ENCODE data around the gene SRRM2.

SRRM2 gene

GRCh38 chr16:2752035-2752849 is at the start of gene SRRM2:
Gene SRRM2, plus strand, starts transcription at chr16:2752638. Its CDS starts 3,727 bp downstream, at chr16:2756365.
- DNase-seq = peak; percentile 99

GRCh38 chr16:2702871-2703745 is 49.3 kb upstream of the SRRM2 start:
- no peak for DNase-seq

- DNase-seq = no peak
Measured at GRCh38 chr16:2704166-2704982, 48.1 kb upstream of the SRRM2 start.

GRCh38 chr16:2704983-2705275 is 47.5 kb upstream of the SRRM2 start:
- DNase-seq = no peak

DNA sequence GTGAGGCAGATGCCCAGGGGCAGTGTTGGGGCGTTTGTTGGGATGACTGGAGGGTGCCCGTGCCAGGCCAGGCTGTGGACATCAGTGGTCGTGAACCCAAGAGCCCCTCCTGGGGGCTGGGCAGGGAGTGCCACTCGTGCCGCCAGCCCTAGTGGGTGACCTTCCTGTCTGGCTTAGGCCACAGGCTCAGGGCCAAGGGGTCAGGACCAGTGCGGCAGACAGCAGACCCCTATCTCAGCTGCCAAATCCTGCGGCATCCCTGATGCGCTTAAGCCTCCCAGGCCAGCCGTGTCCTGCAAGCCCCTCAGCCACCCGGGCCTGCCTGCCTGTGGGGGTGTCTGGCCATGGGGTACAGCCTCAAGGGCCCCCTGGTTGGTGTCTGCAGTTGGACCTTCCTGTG is 47.1 kb upstream of the SRRM2 start:
- no peak for DNase-seq

DNA sequence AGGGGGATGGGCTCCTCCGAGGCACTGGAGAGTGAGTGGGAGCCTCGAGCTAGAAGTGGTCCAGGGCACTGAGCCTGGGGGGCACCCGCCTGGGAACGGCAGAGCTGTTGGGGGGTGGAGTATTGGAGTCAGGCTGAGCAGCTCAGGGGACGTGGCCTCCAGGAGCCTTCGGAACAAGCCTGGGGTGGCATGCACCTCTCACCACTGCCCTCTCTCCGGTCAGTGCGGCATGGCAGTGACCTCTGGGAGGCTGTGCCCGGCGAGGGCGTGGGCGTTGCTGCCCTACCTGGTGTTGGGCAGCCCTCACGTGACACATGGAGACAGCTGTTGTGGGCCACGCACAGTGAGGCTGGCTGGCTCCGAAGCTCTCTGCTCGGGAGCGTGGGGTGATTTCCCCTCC is 46.4 kb upstream of the SRRM2 start:
- no peak for DNase-seq

DNA sequence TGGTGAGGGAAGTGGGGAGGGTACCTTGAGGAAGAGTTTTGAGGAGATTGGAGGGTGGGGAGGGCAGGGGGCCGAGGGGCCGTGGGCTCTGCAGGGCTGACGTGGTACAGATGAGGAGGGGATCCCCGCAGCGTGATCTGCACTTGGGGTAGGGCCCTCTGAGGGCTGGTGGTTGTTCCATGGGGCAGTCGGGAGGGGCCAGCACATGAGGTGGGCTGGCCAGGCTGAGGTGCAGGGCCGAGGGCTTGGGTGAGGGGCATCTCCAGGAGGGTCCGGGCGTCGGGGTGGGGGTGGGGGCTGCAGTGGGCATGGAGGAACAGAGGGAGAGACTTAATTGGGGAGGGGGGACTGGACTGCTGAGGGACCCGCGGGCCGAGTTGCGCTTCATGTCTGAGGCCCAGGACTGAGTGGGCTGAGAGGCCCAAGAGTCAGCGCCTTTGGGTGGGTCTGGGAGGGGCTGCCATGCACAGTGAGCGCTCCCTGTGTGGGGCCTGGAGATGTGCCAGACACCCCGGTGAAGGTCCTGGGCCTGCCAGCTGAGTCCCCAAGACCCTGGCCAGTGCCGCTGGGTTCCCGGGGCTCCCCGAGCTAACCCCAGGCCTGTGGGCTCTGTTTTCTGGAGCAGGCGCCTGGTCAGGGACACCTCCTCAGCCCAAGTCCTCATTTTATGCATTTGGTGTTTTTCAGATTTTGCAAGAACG is 45.7 kb upstream of the SRRM2 start:
- DNase-seq = no peak

GRCh38 chr16:2707368-2708289 is 44.8 kb upstream of the SRRM2 start:
- no peak for DNase-seq

GRCh38 chr16:2708290-2708639 is 44.2 kb upstream of the SRRM2 start:
- no peak for DNase-seq

GRCh38 chr16:2708955-2709587 is 43.4 kb upstream of the SRRM2 start:
- DNase-seq = no peak

- no peak for DNase-seq
Measured at GRCh38 chr16:2709588-2709984, 42.9 kb upstream of the SRRM2 start.

DNA sequence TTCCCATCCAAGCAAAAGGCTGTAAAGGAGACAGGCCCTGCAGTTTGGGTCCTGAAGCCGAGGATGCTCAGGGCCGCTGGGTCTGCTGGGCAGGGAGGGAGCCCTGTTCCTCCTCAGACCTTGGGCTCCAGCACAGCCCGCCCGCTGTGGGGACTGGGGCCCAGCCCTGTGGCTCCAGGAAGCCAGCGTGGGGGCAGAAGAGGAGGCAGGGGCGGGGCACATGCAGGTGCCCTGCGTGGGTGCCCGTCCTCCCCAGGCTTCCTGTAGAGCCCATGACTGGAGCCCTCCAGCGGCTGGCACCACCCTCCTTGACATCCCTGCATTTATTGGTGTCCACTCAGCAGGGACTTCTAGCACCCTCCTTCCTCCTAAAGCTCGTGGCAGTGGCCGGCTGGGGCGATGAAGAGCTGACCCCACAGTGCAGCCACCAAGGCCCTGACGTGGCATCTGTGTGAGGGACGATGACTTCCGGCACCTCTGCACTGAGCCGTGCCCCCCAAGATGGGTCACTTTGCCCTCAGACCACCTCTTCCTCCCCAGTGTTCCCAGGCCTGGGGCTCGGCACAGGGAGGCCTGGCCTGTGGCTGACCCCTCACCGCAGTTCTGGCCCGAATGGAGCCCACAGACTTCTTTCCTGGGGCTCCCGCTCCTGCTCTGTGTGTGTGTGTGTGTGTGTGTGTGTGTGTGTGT is 42.3 kb upstream of the SRRM2 start:
- no peak for DNase-seq

DNA sequence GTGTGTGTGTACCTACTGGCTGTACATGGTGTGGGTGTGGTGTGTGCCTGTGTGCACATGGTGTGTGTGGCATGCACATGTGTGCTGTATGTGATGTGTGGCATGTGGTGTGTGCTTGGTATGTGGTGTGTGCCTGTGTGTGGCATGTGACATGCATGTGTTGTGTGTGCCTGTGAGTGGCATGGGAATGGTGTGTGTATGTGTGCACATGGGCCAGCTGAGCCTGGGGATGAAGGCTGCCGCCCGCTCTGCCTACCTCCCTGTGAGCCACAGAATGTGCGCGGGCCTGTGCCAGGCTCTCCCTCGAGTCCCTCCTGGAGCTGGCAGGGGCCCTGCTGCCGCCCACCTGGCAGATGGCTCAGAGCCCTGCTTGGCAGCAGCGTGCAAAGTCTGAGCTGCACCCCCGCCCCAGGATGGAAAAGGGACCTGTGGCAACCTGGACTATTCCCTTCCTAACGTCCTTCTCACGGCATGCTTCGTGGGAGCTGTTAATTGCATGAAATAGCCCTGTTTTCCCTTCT is 41.7 kb upstream of the SRRM2 start:
- no peak for DNase-seq

DNA sequence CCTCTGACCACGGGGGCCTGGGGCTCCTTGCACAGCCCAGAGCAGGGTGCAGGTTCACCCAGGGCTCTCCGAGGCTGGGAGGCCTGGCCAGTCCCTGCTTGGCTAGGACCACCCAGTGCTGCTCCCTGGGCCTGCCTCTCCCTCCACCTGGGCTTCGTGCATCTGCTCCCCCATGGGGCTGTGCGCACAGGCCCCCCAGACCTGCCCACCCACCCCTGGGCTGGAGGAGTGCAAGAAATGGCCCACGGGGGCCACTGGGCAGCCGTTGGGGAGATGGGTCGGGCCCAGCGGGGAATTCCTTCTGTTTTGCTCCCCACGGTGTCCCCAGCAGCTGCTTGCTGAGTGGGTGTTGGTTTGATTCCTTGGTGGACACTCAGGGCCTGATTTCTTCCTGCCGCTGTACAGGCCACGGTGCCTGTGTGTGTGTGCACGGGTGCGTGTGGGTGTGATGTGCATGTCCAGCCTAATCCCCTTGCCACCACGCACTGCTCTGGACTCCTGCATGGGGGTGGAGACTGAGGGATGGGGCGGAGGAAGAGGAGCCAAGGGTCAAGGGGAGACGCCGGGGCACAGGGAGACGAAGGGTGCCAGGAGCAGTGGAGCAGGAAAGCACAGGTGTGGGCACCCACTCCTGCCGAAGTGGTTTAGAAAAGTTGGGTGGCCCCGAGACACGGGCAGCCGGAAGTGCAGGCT is 40.9 kb upstream of the SRRM2 start:
- DNase-seq = no peak

- no peak for DNase-seq
Measured at GRCh38 chr16:2712063-2712441, 40.4 kb upstream of the SRRM2 start.

- DNase-seq = no peak
Measured at GRCh38 chr16:2712546-2712945, 39.9 kb upstream of the SRRM2 start.

- no peak for DNase-seq
Measured at GRCh38 chr16:2713523-2713922, 38.9 kb upstream of the SRRM2 start.

- no peak for DNase-seq
Measured at GRCh38 chr16:2713985-2714774, 38.3 kb upstream of the SRRM2 start.

DNA sequence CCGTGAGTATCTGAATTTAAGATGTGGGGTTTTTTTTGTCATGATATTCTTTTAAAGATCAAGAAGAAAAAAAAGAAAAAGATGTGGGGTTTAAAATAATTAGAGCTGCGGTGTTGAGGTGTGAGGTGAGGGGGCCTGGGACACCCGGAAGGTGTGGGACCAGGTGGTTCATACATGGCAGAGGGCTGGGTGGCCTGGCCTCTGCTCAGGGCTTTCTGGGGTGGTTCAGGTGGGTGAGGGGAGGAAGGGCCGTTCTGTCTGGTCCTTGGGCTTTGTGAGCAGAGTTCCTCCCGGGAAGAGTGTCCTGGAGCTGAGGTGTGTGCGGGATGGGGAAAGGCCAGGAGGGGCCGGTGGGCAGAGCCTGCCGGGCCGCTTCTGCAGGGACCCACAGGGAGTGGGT is 37.4 kb upstream of the SRRM2 start:
- DNase-seq = no peak

Data from NCI-H2227 treated with DMSO at 0.1 percent for 48 hours (cell line).